Astrocyte (in vitro differentiated cells and primary cell): ENCODE data around the gene OOSP3.
"Not testable (repeated sequence)": the region's sequence is repeated elsewhere in the genome, so short reads cannot be mapped to it uniquely, and the experiment has no call there.

Source experiments
- EZH2 ChIP-seq: IDR thresholded peaks from 2 replicates; pipeline ENCODE4 v1.6.1; 2012; ENCODE audit warnings: mild to moderate bottlenecking, low read length, inconsistent platforms; ENCODE audit not compliant: insufficient read depth
- TF ChIP-seq, protein P1 (sequence below): IDR thresholded peaks from 2 replicates; pipeline ENCODE4 v1.5.1; 2011; ENCODE audit warnings: low read depth, mild to moderate bottlenecking, inconsistent platforms, low read length, moderate library complexity; ENCODE audit not compliant: insufficient read depth

DNA sequence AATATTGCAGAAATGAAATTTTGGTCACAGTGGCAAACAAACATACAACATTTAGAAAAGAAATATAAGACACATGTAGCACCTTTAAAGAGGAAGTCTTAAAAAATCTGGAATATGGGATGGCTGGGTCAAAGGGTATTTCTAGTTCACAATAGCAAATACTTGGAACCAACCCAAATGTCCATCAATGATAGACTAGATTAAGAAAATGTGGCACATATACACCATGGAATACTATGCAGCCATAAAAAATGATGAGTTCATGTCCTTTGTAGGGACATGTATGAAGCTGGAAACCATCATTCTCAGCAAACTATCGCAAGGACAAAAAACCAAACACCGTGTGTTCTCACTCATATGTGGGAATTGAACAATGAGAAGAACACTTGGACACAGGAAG, 25.0 kb downstream of the OOSP3 start:
- TF ChIP-seq, protein P1, sequence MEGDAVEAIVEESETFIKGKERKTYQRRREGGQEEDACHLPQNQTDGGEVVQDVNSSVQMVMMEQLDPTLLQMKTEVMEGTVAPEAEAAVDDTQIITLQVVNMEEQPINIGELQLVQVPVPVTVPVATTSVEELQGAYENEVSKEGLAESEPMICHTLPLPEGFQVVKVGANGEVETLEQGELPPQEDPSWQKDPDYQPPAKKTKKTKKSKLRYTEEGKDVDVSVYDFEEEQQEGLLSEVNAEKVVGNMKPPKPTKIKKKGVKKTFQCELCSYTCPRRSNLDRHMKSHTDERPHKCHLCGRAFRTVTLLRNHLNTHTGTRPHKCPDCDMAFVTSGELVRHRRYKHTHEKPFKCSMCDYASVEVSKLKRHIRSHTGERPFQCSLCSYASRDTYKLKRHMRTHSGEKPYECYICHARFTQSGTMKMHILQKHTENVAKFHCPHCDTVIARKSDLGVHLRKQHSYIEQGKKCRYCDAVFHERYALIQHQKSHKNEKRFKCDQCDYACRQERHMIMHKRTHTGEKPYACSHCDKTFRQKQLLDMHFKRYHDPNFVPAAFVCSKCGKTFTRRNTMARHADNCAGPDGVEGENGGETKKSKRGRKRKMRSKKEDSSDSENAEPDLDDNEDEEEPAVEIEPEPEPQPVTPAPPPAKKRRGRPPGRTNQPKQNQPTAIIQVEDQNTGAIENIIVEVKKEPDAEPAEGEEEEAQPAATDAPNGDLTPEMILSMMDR = not testable (repeated sequence)
- not testable (repeated sequence) for TF ChIP-seq EZH2
